Measurements from ENCODE around the gene AFG1L.

AFG1L gene

DNA sequence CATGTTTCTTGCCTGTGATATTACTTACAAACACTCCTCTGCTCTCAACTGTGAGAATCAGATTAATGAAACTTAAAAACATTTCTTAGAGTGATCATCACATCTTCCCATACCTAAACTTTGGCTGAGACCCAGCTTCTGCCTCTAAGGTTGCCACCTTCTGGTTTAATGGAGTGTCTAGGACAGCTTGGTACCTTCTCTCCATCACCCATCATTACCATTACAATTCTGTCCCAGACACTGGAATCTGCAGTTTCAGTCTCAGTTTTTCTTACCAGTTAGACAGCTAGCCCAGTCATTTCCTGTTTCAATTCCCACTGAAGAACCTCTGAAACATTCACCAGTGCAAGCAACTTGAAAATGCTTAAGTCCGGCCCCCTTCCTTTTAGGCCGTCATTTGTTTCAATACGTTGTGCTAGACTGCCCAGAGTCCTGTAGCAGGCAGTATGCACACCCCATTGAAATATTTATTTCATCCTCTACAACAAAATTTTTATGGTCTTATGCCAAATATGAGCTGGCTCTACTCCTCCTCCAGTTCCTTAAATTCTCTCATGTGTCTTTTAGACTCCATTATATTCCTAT is 158.8 kb downstream of the AFG1L start:
- no peak for DNase-seq (ENCODE audit: low read depth)

GRCh38 chr6:108454356-108454755 is 159.5 kb downstream of the AFG1L start:
- no peak for DNase-seq (ENCODE audit: low read depth)

GRCh38 chr6:108455688-108456087 is 160.8 kb downstream of the AFG1L start:
- no peak for DNase-seq (ENCODE audit: low read depth)

- DNase-seq (ENCODE audit: low read depth): no peak
Observed at GRCh38 chr6:108463784-108464183, 168.9 kb downstream of the AFG1L start.

DNA sequence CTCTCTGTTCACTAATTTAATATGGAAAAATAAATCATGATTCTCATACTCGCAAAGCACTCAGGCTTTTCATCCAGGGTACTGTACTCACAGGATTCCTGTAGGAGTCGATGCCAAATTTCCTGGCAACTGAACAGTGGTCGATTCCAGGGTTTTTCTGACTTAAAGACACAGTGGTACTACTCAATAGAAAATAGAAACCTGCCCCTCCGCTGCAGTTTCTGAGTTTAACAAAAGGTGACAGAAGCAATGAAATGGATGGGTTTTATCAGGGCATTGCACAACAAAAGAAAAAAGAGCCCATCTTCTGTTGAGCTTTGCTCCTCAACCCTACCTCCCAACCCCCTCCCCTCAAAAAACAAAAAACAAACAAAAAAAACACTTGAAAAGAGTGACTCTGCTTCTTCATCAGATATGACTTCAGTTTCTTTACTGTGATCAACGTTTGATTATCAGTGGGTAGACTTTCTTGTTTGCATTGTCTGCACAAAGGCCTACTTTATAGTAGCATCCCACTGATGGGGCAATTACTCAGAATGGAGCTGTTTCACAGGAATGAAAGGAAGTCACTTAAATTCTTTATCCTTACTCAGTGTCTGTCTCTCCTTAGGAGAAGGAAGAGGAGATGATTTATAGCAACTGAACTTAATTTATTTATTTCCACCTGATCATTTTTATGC is 169.7 kb downstream of the AFG1L start:
- no peak for DNase-seq (ENCODE audit: low read depth)

GRCh38 chr6:108465098-108465495 is 170.2 kb downstream of the AFG1L start:
- DNase-seq (ENCODE audit: low read depth): no peak

DNA sequence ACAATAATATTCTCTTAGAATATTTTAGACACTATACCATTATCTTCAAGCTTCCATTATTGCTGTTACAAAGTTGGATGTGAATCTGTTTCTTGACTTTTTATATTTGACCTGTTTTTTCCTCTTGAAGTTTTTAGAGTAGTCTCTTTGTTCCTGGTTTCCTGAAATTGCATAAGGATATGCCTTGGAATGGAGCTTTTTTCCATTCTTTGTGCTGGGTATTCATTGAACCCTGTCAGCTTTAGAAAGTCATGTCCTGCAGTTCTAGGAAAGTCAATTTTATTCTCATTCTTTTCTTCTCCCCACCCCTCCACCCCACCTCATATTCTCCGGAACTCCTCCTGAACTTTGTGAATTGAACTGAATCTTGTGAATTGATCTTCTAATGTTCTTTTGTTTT is 173.5 kb downstream of the AFG1L start:
- no peak for DNase-seq (ENCODE audit: low read depth)

- no peak for DNase-seq (ENCODE audit: low read depth)
Observed at GRCh38 chr6:108469316-108469715, 174.5 kb downstream of the AFG1L start.

- DNase-seq (ENCODE audit: low read depth): no peak
Observed at GRCh38 chr6:108473197-108473596, 178.3 kb downstream of the AFG1L start.

GRCh38 chr6:108476376-108476775 is 181.5 kb downstream of the AFG1L start:
- no peak for DNase-seq (ENCODE audit: low read depth)

DNA sequence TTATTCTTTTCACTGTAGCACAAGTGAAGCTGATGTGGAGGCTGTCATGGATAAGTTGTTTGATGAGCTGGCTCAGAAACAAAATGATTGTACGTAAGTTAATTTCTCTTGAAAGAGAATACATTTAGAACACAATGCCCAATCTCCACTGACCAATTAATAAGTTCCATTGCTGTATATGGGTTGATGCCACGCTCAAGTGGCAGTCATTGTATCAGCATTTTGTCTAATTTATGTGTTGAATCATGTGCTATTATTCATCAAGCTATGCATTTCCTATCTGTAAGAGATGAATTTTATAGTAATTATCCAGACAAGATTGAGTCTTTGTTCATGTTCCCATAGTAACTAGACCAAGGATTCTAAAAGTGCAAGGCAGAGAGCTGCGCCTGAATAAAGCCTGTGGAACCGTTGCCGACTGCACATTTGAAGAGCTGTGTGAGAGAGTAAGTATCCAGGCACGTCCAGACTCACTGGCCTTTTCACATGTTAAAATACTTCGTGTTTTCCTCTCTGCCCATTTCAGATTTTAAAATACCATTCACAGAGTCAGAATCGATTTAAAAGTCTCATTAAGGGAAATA is 182.1 kb downstream of the AFG1L start:
- DNase-seq (ENCODE audit: low read depth): no peak

GRCh38 chr6:108482559-108482958 is 187.7 kb downstream of the AFG1L start:
- no peak for DNase-seq (ENCODE audit: low read depth)

- DNase-seq (ENCODE audit: low read depth): no peak
Observed at GRCh38 chr6:108484016-108484415, 189.2 kb downstream of the AFG1L start.

DNA sequence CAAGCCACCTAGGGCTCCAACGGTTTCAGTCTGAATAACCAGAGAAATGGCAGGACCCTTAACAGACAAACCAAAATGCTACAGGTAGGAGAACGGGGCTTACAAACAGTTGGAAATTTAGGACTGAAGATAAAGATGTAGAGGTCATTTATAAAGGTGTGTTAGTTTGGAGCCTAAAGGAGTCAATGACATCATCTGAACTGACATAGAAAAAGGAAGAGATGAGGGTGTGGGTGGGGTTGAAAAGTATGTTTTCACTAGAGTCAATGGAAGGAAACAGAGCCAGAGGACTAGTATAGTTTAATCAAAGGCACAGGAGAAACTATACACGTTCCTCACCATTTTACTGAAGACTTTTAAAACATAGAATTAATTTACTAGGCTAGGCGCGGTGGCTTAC is 194.8 kb downstream of the AFG1L start:
- DNase-seq (ENCODE audit: low read depth): no peak

- no peak for DNase-seq (ENCODE audit: low read depth)
Observed at GRCh38 chr6:108492131-108492766, 197.4 kb downstream of the AFG1L start.

DNA sequence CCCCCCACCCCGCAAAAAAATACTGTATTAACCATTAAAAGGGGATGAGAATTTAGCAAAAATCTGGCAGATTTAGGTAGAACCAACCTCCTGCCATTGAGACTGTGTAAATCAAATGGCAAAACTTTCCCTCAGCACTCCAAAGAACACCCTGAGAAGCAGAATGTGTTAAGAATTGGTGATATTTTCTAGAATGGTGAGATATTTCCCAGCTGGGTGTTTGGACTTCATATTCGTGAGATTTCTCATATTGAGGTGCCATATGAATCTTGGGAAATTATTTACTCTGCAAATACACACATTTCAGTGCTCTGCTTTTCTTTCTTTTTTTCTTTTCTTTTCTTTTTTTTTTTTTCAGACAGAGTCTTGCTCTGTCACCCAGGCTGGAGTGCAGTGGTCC is 199.6 kb downstream of the AFG1L start:
- DNase-seq (ENCODE audit: low read depth): no peak

DNA sequence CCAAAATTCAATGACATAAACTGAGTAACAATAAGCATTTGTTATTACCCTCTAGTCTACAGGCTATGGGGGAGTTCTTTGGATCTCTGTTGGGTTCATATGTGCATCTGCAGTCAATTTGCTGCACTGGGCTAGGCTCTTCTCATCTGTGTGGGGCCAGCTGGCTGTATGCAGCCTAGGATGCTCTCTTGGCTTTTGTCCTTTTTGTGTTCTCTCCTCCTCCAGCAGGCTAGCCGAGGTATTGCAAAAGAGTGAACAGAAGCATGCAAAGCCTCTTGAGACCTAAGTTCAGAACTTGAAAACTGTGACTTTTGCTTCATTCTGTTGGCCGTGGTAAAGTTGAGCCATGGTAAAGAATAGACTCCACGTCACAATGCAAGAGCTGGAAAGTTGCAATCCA is 203.0 kb downstream of the AFG1L start:
- no peak for DNase-seq (ENCODE audit: low read depth)

DNA sequence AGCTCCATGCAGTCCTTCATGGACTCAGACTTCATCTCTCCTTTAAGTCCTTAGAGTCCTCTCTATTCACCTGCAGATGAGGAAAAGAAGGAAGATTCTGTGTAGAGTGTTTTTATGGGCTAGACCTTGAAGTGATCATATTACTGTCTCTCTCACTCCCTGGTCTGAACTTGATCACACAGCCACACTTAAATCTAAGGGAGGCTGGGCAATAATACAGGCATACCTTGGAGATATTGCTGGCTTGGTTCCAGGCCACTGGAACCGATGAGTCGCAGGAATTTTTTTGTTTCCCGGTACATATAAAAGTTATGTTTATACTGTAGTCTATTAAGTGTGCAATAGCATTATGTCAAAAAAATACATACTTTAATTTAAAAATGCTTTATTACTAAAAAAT is 206.7 kb downstream of the AFG1L start:
- no peak for DNase-seq (ENCODE audit: low read depth)

DNA sequence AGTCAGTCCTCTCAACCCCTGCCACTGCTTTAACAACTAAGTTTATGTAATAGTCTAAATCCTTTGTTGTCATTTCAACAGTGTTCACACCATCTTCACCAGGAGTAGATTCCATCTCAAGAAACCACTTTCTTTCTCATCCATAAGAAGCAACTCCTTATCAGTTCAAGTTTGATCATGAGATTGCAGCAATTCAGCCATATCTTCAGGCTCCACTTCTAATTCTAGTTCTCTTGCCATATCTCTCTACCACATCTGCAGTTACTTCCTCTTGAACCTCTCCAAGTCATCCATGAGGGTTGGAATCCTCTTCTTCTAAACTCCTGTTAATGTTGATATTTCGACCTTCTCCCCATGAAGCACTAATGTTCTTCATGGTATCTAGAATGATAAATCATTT is 208.0 kb downstream of the AFG1L start:
- DNase-seq (ENCODE audit: low read depth): no peak

DNA sequence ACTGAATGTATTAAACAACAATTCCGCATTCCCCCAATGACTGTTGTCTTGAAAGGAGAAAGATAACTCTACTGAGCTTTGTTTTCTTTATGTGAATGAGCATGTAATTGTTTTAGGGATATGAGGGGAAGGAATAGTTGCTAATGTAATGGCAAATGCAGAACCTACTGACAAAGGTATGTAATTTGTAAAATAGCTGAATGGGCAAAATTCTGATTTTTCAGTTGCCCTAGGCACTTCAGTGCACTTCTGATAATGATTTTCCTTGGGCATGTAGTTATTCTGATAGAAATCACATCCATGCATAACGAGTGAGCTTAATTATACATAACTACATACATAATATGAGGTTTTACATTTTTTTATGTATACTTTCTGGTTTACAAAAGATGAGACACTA is 212.5 kb downstream of the AFG1L start:
- no peak for DNase-seq (ENCODE audit: low read depth)

DNA sequence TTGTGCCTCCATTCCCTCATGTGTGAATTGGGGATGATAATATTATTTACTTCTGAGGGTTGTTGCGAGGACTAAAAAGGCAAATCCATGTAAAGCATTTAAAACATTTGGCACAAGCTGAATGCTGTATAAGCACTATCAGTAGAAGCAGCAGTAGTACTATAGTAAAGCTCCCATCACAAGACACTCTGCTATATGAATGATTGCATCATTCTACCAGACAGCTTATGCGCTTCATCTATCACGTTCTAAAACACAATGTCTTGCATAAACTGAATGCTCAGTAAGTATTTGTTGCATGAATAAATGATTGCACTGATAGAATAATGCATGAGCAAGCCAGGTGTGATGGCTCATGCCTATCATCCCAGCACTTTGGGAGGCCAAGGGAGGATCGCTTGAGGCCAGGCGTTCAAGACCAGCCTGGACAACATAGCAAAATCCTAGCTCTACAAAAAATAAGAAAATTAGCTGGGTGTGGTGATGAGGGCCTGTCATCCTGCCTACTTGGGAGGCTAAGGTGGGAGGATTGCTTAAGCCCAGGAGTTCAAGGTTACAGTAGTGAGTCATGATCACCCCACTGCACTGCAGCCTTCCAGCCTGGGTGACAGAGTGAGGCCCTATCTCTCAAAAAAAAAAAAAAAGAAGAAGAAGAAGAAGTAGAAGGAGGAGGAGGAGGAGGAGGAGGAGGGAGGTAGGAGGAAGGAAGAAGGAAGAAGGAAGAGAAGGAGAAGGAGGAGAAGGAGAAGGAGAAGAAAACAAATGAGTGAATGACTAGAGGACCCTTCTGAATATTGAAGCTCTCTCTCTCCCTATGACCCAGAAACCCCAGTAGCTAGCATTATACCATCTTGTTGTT is 215.8 kb downstream of the AFG1L start:
- no peak for DNase-seq (ENCODE audit: low read depth)

Data from stimulated activated CD8-positive, alpha-beta memory T cell treated with anti-CD3 and anti-CD28 coated beads, Interleukin-15, amount 100 ng/mL, for 1 hour (primary cell).